ENCODE measurements around the gene SLC35D3. TPM values are rescaled to one million over a fixed set of nuclear protein-coding genes. Genes with fewer than 3 reads are reported as not detected.
"Not testable (repeated sequence)": the region's sequence is repeated elsewhere in the genome, so short reads cannot be mapped to it uniquely, and the experiment has no call there.

SLC35D3 gene
- total RNA-seq, 1 donor from 2014 or later: not detected

DNA sequence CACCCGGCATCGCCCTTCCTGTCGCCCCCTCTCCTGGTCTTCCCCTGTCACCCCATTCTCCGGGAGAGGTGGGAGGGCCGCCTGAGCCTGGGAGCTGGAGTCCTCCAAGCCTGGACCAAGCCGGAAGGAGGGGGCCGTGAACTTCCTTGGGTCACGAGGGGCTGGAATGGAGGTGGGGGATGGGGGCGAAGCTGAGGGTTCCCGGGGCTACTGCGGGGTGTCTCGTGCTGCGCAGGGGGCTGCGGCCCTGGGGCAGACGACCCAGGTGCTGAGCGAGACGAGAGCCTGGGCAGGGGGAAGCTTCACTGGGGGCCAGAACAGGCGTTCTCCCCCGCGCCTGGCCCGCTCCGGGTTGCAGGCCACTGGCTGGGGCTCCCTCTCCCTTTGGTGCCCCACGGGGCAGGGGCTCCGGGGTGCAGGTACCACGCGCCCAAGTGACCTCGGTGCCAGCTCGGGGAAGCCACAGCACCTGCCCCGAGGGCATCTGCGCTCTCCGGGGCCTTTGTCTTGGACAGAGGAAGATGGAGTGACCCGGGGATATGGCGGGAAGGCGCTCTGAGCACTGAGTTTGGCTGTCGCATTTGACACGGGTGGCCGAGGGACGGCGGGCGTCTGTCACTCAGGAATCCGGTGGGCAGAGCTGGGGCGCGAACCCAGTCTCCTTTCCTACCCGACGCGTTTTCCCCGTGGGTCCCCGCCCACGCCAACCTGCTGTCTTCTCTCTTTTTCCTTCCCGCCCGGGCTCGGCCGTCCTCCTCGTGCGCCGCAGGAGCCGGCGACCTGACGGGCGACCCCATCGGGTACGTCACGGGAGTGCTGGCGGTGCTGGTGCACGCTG, 1.2 kb downstream of the SLC35D3 start:
- DNase-seq: no peak

DNA sequence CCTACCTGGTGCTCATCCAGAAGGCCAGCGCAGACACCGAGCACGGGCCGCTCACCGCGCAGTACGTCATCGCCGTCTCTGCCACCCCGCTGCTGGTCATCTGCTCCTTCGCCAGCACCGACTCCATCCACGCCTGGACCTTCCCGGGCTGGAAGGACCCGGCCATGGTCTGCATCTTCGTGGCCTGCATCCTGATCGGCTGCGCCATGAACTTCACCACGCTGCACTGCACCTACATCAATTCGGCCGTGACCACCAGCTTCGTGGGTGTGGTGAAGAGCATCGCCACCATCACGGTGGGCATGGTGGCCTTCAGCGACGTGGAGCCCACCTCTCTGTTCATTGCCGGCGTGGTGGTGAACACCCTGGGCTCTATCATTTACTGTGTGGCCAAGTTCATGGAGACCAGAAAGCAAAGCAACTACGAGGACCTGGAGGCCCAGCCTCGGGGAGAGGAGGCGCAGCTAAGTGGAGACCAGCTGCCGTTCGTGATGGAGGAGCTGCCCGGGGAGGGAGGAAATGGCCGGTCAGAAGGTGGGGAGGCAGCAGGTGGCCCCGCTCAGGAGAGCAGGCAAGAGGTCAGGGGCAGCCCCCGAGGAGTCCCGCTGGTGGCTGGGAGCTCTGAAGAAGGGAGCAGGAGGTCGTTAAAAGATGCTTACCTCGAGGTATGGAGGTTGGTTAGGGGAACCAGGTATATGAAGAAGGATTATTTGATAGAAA, 2.0 kb downstream of the SLC35D3 start:
- DNase-seq: no peak

DNA sequence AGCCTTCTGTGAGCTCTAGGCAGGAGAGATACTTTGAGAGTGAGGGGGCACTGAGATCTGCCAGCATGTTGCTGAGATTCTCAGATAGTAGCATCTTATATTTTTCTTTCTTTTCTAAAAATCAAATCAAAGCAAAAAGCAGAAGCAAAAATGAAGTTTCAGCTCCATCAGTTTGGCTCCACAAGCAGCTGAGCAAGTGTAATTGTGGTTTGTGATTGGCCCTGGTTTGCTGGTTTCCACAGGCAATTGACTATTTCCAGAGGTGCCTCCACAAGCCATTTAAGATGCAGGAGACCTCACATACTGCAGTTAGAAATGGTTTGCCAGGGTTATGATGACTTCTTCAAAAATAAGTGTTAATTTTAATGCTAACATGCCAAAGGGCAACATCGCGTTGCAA, 4.3 kb downstream of the SLC35D3 start:
- no peak for DNase-seq

DNA sequence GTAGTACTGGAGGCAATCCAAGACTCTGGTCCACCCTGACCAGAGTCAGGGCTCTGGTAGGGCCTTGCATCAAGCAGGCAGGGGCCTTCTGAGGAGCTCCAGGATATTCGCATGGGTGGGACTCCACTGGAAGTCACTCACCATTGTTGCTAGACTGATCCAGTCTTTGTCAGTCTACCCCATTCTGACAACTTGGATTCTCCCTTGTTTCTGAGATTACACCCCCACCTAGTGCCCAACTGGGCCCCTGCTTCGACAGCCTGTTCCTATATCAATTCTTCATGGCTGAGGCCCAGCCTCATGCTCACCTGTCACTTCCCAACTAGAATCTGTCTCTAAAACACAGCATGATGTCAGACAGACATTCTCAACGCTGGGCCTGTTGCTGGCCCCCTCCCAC, 5.2 kb downstream of the SLC35D3 start:
- DNase-seq: no peak

DNA sequence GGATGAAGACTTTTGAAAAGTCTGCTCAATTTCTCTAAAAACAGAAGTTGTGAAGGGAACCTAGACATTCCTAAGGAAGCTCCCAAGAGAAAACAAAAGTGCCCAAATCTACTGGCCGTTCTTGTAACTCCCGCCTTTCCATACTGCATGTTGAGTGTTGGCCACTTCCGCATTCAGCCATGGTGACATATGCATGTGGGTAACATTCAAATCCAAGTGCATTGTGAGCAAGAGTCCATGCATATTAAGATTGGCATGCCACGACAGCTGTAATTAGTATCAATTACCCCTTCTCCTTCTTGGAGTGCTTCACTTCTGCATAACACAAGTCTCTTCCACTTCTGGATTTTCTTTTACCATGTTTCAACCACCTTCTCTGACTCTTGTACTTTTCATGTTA, 8.4 kb downstream of the SLC35D3 start:
- DNase-seq: no peak

DNA sequence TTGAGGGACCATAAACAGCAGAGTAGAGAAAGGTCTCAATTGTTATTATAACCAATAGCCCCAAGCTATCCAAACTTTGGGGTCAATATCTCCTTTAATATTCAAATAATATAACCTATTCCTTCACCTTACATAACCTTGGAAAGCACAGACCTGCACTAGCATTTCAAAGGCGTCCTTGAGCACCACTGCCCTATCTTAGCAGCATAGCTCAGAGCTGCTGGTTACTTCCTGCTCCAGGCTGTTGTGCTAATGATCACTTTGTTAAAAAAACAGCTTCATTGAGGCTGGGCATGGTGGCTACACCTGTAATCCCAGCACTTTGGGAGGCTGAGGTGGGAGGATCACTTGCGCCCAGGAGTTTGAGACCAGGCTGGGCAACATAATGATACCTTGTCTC, 10.5 kb downstream of the SLC35D3 start:
- DNase-seq: no peak

DNA sequence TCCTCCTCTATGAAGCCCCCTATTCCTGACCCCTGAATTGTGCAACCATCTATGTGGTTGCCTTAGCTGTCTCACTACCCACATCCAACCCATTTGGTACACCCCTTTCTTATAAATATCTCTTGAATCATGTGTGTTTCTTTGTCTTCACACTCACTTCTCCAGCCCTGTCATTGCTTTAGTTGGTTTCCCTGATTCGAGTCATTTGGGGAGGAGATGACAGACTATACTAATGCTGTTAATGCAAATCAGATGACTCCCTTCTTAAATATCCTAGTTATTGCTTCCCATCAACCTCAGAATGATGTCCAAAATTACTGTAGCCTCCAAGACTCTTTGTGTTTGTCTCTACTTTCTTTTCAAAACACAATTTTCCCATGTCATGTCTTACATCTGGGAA, 23.0 kb downstream of the SLC35D3 start:
- DNase-seq: no peak

DNA sequence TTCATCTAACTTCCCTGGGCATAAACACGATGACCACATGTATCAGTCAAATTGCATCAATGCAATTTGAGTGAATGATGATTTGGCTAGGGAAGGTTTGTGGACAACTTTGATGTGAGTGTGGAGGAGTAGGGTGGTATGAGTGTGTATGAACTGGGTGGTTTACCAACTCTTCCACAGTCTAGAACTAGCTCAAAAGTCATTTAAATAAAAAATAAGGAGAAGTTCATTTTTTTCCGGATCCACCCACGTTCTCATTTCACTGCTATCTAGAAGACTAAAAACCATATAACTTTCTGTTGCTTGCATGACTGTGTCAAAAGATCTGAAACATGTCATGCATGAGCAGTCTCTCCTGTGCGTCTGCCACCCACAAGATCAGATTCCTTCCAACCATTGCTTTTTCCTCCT, 23.6 kb downstream of the SLC35D3 start:
- no peak for DNase-seq

DNA sequence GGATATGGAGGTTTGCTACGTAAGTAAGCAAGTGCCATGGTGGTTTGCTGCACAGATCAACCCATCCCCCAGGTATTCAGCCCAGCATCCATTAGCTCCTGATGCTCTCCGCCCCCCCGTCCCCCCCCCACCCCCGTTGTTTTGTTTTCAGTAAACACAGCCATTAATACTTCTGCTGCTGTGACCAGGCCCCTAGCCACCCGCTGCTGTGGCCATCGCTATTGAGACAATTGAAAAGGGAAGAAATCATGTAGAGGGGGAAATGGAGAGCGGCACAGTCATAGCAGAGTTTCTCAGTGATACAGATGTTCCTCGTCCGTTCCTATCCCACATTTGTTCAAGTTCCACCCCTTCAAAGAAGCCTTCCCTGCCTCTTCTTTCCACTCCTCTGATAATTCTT, 24.9 kb downstream of the SLC35D3 start:
- DNase-seq: no peak

DNA sequence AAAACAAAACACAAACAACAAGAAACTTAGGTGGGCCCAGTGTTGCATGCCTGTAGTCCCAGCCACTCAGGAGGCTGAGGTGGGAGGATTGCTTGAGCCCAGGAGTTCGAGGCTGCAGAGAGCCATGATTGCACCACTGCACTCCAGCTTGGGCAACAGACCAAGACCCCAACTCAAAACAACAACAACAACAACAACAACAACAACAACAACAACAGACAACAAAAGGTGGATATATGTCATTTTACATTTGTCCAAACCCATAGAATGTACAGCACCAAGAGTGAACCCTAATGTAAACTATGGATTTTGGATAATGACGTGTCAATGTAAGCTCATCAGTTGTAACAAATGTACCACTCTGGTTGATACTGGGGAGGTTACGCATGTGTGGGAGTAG, 27.9 kb downstream of the SLC35D3 start:
- not testable (repeated sequence) for DNase-seq

DNA sequence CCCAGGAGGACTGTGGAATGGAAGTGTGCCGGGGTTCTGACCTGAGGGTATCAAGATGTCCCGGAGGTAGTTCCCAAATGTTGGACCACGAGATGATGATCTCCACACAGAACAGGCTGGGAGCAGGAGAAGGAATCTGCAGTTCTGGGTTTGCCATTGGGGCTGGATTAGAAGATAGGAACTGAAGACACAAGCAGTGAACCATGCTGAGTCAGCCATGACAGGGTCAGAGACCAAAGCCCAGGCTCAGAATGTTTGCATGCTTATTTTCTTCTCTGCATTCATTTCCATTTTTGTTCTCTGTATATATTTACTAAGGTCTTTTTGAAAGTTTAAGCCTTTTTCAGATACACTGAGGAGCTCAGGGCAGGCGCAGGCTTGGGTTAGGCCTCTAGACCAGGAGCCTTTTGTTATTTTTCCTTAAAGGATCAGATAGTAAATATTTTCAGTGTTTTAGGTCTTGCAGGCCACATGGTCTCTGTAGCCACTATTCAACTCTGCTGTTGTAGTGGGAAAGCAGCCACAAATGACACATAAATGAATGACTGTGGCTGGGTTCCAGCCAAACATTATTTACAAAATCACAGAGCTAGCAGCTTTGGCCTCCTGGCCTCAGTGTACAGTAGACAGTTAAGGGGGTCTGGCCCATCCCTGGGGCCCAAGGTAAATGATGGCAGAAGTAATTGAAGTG, 28.5 kb downstream of the SLC35D3 start:
- no peak for DNase-seq

DNA sequence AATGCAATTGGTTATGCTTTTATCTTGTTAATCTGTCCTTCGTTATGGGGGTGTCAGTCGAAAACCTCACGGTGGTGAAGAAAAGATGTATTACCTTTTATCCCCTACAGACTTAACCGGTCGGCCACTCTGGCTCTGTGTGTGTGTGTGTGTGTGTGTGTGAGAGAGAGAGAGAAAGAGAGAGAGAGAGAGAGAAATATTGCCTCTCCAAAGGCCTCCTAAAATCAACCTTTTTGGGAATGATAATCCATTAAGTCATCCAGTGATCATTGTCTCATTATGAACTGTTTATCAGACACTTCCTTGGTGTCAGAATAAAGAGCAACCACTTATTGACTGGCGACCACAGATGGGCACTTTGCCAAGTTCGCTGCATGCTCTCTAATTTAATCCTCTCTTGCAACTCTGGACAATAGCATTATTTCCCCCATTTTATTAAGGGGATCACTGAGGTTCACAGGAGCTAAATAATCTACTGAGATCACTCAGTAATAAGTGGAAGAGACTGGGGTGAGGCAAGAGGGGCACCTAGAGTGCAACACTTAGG, 30.7 kb downstream of the SLC35D3 start:
- no peak for DNase-seq

DNA sequence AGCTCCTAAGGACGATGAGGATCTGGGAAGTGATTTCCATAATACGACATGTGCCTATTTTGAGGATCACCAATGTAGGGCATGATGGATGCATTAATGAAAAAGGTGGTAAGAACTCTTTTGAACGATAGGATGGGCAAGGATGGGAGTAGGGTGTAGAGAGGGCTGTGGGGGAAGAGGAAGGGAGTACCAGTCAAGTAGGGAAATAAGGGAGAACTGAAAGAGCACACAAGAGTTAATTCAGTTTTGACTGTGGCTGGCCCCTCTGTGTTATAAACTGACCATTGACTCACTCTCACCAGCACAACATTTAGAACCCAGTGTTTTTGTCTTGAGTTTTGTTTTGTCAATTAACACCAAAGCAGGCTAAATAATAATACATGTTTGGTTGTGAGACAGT, 33.0 kb downstream of the SLC35D3 start:
- no peak for DNase-seq

DNA sequence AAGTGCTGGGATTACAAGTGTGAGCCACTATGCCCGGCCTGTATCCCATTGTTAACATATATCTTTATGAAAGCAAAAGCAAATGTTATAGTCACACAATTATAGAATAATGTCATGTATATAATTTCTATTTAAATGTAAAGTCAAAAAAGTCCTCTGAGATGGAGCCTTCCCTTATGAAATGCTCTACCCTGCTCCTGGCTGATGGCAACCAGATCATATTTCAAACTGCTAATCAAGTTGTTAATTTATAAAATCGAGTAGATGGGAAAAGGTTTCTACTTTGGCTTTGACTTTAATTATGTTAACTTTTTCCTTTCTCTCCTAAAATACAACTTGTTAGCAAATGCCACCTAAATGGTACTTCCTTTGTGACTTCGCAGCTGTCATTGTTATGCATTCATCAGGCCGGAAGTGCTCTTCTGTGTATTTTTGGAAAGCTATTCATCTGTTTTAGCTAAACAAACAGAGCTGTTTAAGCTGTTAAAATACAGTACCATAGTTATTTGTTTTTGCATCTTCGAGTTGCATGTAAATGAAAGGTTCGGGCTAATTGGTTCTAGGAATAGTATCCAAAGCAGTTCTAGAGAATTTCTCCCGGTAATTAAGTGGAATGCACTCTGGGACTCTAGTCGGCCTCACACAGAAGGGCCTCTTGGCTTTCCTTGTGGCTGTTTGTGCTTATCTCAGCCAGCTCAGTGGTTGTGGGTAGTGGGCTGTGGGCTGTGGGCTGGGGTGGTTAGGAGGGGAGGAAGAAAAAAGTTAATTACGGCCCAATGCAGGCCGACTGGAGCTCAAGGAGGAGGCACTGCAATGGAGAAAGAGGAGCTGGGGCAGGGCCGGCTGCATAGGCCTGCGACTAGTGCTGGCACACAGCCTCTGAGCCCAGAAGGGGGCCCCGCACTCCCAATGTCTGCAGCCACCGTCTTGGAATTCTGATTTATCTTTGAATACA, 34.8 kb downstream of the SLC35D3 start:
- peak; percentile 25 for DNase-seq

DNA sequence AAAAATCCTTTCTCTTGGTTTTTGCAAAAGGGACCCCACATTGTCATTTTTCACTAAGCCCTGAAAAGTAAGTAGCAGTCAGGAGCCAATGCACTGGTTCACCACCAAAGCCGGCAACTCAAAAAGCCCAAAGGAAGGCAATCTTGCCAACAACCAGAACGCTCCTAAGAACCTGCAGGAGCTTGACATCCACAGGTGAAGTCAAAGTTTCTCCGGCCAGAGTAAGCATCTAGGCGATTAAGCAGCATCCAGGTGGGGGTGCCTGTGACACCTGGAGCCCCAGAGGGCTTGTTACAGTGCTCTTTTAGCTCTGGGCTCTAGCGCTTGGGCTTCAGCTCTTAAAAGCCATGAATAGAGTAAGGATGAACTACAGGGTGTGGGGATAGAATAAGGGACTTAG, 36.1 kb downstream of the SLC35D3 start:
- DNase-seq: no peak

DNA sequence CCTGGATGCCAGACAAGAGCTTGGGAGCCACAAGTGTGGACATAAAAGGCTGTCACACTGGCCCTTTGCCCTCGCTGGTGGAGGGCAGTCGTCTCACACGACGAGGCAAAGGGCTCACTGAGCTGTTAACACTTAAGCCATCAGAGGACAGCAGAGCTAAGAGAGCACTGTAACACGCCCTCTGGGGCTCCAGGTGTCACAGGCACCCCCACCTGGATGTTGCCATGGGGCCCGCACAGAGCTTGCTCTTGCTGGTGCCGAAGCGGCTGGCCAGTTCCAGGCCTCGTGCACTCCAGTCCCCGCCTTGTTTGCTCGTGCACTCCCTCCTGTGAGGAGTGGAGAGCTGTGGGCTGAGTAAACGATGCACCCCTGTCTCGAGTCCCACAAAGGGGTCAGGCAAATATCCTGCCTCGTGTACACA, 37.4 kb downstream of the SLC35D3 start:
- no peak for DNase-seq

DNA sequence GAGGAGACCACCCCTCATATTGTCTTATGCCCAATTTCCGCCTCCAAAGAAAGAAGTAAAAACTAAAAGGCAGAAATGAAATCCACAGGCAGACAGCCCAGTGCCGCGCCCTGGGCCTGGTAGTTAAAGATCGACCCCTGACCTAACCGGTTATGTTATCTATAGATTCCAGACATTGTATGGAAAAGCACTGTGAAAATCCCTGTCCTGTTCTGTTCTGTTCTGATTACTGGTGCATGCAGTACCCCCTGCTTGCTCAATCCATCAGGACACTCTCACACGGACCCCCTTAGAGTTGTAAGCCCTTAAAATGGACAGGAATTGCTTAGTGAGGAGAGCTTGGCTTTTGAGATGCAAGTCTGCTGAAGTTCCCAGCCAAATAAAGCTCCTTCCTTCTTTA, 37.8 kb downstream of the SLC35D3 start:
- DNase-seq: not testable (repeated sequence)

DNA sequence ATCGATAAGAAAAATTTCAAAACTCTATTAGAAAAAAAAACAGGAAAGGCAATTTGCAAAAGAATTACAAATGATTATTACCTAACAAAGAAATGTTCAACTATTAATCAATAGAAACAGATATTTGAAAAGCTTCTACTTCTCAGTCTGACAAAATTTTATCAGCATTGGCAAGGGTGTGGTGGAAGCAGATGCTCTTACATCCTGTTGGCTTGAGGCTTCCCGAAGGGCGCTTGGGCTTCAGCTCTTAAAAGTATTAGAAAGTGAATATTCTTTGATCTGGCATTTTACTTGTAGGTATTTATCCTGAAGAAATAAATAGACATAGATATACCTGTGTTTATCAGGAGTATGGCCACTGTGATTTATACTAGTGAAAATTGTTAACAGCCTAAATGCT, 38.7 kb downstream of the SLC35D3 start:
- no peak for DNase-seq

DNA sequence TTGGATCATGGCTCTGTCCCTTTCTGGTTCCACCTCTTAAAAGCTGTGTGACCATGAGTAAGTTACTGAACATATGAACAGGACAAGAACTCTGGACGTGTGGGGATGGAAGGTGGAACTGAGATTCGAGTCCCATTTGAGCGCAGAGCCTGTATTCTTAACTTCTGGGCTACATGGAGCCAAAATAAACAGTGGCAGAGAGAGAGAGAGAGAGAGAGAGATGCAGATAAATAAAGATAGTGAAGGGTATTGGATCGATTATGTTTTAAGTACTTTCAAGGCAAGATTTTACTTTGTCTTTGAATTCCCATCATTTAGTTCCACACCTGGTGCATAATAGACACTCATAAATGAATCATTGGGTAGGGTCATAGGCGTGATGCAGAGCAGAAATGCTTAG, 39.7 kb downstream of the SLC35D3 start:
- DNase-seq: no peak

DNA sequence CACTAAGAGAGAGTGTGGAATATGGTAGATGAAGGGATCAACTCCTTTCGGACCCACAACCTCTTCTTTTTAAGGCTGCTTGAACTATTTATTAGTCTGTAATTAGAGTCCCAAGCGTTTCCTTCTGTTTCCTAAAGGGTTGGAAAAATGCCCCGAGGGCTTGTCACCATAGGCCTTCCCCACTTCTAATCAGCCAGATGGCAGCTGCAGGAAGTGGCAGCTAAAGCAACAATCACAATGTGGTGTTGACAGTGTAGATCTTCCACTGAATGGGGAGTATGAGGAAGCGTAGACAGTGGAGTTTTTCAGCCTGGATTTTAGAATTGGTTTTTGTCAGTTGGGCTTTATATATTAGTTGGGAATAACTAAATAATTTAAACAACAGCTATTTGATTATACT, 40.6 kb downstream of the SLC35D3 start:
- peak; percentile 69 for DNase-seq

DNA sequence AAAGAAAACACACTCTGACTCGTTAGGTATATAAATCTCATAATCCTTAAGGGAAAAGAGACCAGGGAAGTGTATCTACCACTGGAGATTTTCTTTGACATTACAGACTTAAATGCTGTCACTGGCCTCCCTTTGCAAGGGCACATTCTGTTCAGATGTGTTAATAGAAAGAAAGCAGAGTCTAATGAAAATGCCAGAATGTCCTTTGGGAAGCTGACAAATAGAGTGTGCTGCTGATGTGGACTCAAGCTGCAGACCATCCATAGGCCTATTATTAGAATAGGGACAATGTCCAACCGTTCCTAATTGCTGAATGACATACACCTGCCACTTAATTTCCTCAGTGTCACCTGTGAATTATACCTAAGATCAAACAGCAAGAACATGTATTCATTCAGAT, 41.2 kb downstream of the SLC35D3 start:
- DNase-seq: no peak

DNA sequence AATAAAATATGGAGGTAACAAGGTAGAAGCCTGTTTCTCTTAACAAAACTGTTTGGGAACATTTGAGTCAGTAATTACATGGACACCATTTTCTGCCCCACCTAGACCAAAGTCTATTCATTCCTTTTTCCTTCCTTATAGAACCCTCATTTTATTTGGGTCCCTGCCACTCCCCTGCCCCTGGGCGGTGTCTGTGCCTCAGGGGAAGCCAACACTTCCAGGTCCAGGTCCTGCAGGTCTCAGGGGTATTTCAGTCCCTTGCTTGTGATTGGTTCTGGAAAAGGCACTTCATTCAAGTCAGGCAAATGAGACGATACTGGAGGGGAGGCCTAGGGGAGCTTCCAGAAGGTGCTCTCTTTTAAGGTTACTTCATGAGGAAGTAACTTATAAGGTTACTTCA, 42.3 kb downstream of the SLC35D3 start:
- DNase-seq: no peak

Measured in tongue (tissue), 2 donors.